ENCODE measurements around the gene TMEM50B.
"Not testable (repeated sequence)": the region's sequence is repeated elsewhere in the genome, so short reads cannot be mapped to it uniquely, and the experiment has no call there.

TMEM50B gene

GRCh38 chr21:33414068-33414467 lies 65.7 kb downstream of the TMEM50B start:
- DNase-seq (ENCODE audit: extremely low read depth, low read depth): no peak
- no peak for TF ChIP-seq CTCF (IDR thresholded peaks at IDR 0.05; ENCODE audit: low read depth, low read length)

- DNase-seq (ENCODE audit: extremely low read depth, low read depth): no peak
- TF ChIP-seq CTCF (IDR thresholded peaks at IDR 0.05; ENCODE audit: low read depth, low read length): no peak
These were observed 66.8 kb downstream of the TMEM50B start for GRCh38 chr21:33412832-33413519.

- not testable (repeated sequence) for DNase-seq (ENCODE audit: extremely low read depth, low read depth)
These were observed 67.3 kb downstream of the TMEM50B start for GRCh38 chr21:33412439-33412831.

GRCh38 chr21:33411949-33412430 lies 67.8 kb downstream of the TMEM50B start:
- no peak for TF ChIP-seq CTCF (IDR thresholded peaks at IDR 0.05; ENCODE audit: low read depth, low read length)
- DNase-seq (ENCODE audit: extremely low read depth, low read depth): no peak

- TF ChIP-seq CTCF (IDR thresholded peaks at IDR 0.05; ENCODE audit: low read depth, low read length): no peak
- no peak for DNase-seq (ENCODE audit: extremely low read depth, low read depth)
These were observed 73.3 kb downstream of the TMEM50B start for GRCh38 chr21:33406493-33406892.

GRCh38 chr21:33403786-33404585 lies 75.8 kb downstream of the TMEM50B start:
- TF ChIP-seq CTCF (IDR thresholded peaks at IDR 0.05; ENCODE audit: low read depth, low read length): no peak
- no peak for DNase-seq (ENCODE audit: extremely low read depth, low read depth)

GRCh38 chr21:33403128-33403785 lies 76.5 kb downstream of the TMEM50B start, which contains the start of gene IFNGR2:
Gene IFNGR2, plus strand, starts transcription at chr21:33403413. Its CDS starts 131 bp downstream, at chr21:33403544.
- no peak for TF ChIP-seq CTCF (IDR thresholded peaks at IDR 0.05; ENCODE audit: low read depth, low read length)
- DNase-seq (ENCODE audit: extremely low read depth, low read depth): no peak

Measured in AG09319 (cell line).